Left lung (tissue), 10 donors: ENCODE data around the gene TPCN2. TPM values are rescaled to one million over a fixed set of nuclear protein-coding genes. Genes with fewer than 3 reads are reported as not detected.

Source experiments
- ATAC-seq: fragments of 200-7000 bp; cut with Tn5 transposase; one replicate; pipeline ENCODE4 v1.9.1; 2020; ENCODE audit warnings: moderate library complexity
- DNase-seq, 4 donors: peaks; one replicate each; pipeline ENCODE4 v3.0.0-alpha.2; 2013 to 2020
- H3K27ac ChIP-seq, 2 donors: fragments of 200-600 bp; sonication (generic) in 1 of 2; one replicate each; pipeline versions ENCODE4 v1.5.0 to v1.8.0; 2020 to 2021
- H3K27me3 ChIP-seq, 2 donors: fragments of 200-600 bp; sonication (generic) in 1 of 2; one replicate each; pipeline versions ENCODE4 v1.5.0 to v1.8.0; 2020 to 2021
- H3K36me3 ChIP-seq, 2 donors: fragments of 200-600 bp; sonication (generic) in 1 of 2; one replicate each; pipeline versions ENCODE4 v1.5.0 to v1.8.0; 2020 to 2021
- H3K4me1 ChIP-seq, 2 donors: fragments of 200-600 bp; one replicate each; pipeline ENCODE4 v1.8.0; 2021
- H3K4me3 ChIP-seq, 2 donors: fragments of 200-600 bp; sonication (generic) in 1 of 2; one replicate each; pipeline versions ENCODE4 v1.5.0 to v1.8.0; 2020 to 2021; ENCODE audit warnings: mild to moderate bottlenecking in 1 of 2
- H3K9me3 ChIP-seq, 2 donors: fragments of 200-600 bp; sonication (generic) in 1 of 2; one replicate each; pipeline versions ENCODE4 v1.5.0 to v1.8.0; 2020 to 2021
- intact Hi-C, 2 donors: fragments of 100-400 bp; cut with DNase I; formaldehyde crosslinking; loops; one replicate each; pipeline versions ENCODE4 v1.11.2 to v1.14.2; 2022
- polyA plus RNA-seq, 6 donors: library from polyadenylated mRNA; unstranded; fragments of 120-200 nt; gene quantifications; one replicate each; pipeline ENCODE4 v1.2.1, GENCODE V29; 2013; ENCODE audit not compliant: insufficient read length in 6 of 6
- total RNA-seq, 2 donors: library from RNA; stranded (reverse); fragmentation: NEBNext Ultra II Directional; extraction: Animal tissue kit (Norgen Biotek cat#: 25700); gene quantifications; one replicate each; pipeline ENCODE4 v1.2.1, GENCODE V29; 2021
- TF ChIP-seq, protein P1 (sequence below), 2 donors: fragments of 200-600 bp; sonication (generic) in 1 of 2; IDR thresholded peaks; one replicate each; pipeline versions ENCODE4 v1.5.0 to v1.8.0; 2021; ENCODE audit warnings: antibody characterized with exemption in 2 of 2
- donor health status: DM: no; HTN: yes; CAD: no.
- donor health status: DM: no; HTN: no; CAD: no.

Gene TPCN2
- total and polyA plus RNA-seq, 8 donors, result 12.1 to 22.0 (median 14.9) TPM

DNA sequence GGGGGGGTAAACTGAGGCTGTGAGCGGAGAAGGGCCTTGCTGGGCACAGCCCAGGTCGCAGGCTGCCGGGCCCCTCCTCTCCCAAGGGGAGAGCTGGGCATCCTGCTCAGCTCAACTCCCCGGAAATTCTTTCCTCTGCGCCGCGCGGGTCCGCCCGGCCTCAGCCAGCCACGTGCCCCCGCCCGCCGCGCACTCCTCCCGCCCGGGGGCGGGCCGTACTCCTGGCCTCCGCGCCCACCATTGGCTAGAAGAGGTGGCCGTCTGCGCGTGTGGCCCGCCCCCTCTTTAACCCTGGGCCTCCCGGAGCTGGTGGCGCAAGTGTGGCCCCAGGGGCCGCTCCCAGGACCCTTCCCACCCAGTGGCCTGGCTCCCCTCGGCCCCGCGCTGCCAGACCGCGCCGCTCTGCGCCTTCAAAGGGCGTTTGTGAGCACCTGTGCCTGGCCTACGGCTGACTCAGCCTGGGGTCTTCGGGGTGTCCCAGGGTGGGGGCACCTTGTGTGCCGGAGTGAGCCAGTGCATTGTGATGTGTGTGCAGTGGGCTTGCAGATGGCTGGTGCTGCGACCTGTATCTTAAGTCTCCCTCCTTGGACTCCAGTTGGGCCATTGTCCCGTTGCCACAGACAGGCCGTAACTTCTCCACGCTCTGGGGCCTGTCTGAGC is 37.6 kb upstream of the TPCN2 start:
- ATAC-seq, result peak; percentile 72
- Histone ChIP-seq H3K27me3 (peaks cover 14 to 94% of the 10 kb centered on the region in 2 donors), H3K4me3 (peak overlapping the region; percentile 24 to 44), H3K9me3 (no peaks in the 10 kb centered on the region), H3K4me1 (peaks cover 10 to 44% of the 10 kb centered on the region in 2 donors), H3K36me3 (no peaks in the 10 kb centered on the region), H3K27ac (peak overlapping the region in 1 of 2 donors; percentile 63)
- TF ChIP-seq, protein P1, sequence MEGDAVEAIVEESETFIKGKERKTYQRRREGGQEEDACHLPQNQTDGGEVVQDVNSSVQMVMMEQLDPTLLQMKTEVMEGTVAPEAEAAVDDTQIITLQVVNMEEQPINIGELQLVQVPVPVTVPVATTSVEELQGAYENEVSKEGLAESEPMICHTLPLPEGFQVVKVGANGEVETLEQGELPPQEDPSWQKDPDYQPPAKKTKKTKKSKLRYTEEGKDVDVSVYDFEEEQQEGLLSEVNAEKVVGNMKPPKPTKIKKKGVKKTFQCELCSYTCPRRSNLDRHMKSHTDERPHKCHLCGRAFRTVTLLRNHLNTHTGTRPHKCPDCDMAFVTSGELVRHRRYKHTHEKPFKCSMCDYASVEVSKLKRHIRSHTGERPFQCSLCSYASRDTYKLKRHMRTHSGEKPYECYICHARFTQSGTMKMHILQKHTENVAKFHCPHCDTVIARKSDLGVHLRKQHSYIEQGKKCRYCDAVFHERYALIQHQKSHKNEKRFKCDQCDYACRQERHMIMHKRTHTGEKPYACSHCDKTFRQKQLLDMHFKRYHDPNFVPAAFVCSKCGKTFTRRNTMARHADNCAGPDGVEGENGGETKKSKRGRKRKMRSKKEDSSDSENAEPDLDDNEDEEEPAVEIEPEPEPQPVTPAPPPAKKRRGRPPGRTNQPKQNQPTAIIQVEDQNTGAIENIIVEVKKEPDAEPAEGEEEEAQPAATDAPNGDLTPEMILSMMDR (IDR thresholded peaks at IDR 0.05), result no peak
- intact Hi-C loops, result no loop called here
- DNase-seq, result peak; percentile 62 to 84 (median 78)

- intact Hi-C loops, result no loop called here
- H3K4me3 ChIP-seq, result peak overlapping the region; percentile 32 to 44
- peaks cover 14 to 88% of the 10 kb centered on the region in 2 donors for H3K27me3 ChIP-seq
- TF ChIP-seq, protein P1 (IDR thresholded peaks at IDR 0.05), result no peak
- H3K9me3 ChIP-seq, result no peaks in the 10 kb centered on the region
- H3K4me1 ChIP-seq, result peaks cover 10 to 44% of the 10 kb centered on the region in 2 donors
- DNase-seq, result peak in 1 of 4 donors; percentile 41
- no peaks in the 10 kb centered on the region for H3K36me3 ChIP-seq
- no peak for ATAC-seq
- peak overlapping the region in 1 of 2 donors; percentile 72 for H3K27ac ChIP-seq
Observed at GRCh38 chr11:69011624-69012091, 37.1 kb upstream of the TPCN2 start.

DNA sequence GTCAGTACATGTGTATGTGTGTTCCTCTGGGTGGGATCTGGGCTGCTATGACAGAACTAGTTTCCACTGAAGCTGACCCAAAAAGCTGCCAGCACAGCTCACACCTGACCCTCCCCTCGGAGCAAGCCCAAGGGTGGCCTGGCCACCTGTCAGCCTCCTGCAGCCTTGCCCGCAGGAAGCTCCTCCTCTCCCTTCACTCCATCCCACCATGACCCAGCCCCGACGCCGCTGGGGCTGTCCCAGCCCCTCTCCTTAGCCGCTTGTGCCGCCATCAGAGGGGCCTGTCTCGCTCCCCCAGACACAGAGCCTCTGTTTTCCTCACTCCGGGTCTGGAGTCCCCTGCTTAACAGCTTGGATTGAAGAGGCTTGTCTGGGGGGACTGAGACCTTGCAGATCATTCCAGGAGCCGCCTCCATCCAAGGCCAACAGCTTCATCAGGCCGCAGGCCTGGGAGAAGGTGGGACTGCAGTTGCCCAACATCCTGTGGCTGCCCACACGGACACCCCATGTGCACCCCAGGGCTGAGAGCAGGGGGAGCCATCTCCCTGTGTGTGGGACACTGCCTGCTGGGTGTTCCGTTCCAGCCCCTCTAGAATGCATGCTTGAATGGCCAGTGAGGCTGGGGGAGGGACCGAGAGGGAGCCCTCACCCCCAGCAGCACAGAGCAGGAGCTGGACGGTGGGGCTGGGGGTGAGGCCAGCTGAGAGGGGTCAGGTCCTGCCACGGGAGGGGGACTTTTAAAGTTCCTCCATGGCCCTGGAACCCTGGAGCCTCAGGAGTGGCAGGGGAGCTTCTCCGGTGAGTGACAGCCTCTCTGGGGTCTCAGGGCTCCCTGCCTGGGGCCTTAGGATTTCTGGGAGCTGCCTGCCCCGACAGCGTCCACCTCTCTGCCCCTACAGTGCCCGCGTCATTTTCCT is 36.4 kb upstream of the TPCN2 start:
- Histone ChIP-seq H3K27me3 (peaks cover 14 to 81% of the 10 kb centered on the region in 2 donors), H3K4me1 (peaks cover 10 to 44% of the 10 kb centered on the region in 2 donors), H3K9me3 (no peaks in the 10 kb centered on the region), H3K27ac (peak overlapping the region; percentile 41 to 72), H3K36me3 (no peaks in the 10 kb centered on the region), H3K4me3 (peak overlapping the region; percentile 32 to 44)
- intact Hi-C loops, result no loop called here
- peak in 1 of 4 donors; percentile 53 for DNase-seq
- no peak for ATAC-seq
- TF ChIP-seq, protein P1 (IDR thresholded peaks at IDR 0.05), result no peak

GRCh38 chr11:69013009-69013951 is 35.5 kb upstream of the TPCN2 start, which contains the start of gene MRGPRF:
Gene MRGPRF (minus strand): TSS chr11:69013246. CDS start chr11:69009901, 3,345 bp downstream.
- intact Hi-C loops, result no loop called here
- DNase-seq (peak; percentile 49 to 88 (median 76)), ATAC-seq (peak; percentile 51)
- peaks cover 10 to 42% of the 10 kb centered on the region in 2 donors for H3K4me1 ChIP-seq
- TF ChIP-seq, protein P1 (IDR thresholded peaks at IDR 0.05), result peak in 1 of 2 donors; percentile 22
- H3K36me3 ChIP-seq, result no peaks in the 10 kb centered on the region
- peak within 1 kb of the TSS; percentile 41 to 72 for H3K27ac ChIP-seq
- peak within 1 kb of the TSS; percentile 32 to 44 for H3K4me3 ChIP-seq
- H3K27me3 ChIP-seq, result peaks cover 14 to 73% of the 10 kb centered on the region in 2 donors
- no peaks in the 10 kb centered on the region for H3K9me3 ChIP-seq
